ENCODE data around the gene BAIAP2. TPM values are rescaled to one million over a fixed set of nuclear protein-coding genes. Genes with fewer than 3 reads are reported as not detected.
A peak's percentile ranks its signal among the peaks of the same experiment; 100 is the strongest.

Gene BAIAP2
- total and polyA plus RNA-seq, 9 donors = 12.0 to 80.6 (median 23.2) TPM

GRCh38 chr17:81163051-81163695 is 128.2 kb downstream of the BAIAP2 start:
- no peak for DNase-seq
- no peaks in the 10 kb centered on the region for H3K36me3 ChIP-seq
- H3K9me3 ChIP-seq = no peaks in the 10 kb centered on the region
- H3K4me3 ChIP-seq = no peak overlapping the region
- TF ChIP-seq, protein P1, sequence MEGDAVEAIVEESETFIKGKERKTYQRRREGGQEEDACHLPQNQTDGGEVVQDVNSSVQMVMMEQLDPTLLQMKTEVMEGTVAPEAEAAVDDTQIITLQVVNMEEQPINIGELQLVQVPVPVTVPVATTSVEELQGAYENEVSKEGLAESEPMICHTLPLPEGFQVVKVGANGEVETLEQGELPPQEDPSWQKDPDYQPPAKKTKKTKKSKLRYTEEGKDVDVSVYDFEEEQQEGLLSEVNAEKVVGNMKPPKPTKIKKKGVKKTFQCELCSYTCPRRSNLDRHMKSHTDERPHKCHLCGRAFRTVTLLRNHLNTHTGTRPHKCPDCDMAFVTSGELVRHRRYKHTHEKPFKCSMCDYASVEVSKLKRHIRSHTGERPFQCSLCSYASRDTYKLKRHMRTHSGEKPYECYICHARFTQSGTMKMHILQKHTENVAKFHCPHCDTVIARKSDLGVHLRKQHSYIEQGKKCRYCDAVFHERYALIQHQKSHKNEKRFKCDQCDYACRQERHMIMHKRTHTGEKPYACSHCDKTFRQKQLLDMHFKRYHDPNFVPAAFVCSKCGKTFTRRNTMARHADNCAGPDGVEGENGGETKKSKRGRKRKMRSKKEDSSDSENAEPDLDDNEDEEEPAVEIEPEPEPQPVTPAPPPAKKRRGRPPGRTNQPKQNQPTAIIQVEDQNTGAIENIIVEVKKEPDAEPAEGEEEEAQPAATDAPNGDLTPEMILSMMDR (IDR thresholded peaks at IDR 0.05) = no peak
- no peak for TF ChIP-seq EP300 (IDR thresholded peaks at IDR 0.05)
- TF ChIP-seq POLR2A (IDR thresholded peaks at IDR 0.05) = no peak
- no peak overlapping the region for H3K27ac ChIP-seq
- WGBS, 3 donors = 83 to 91% (median 88%) methylated on average over 15 to 19 of the region's 19 CpGs
- H3K27me3 ChIP-seq = no peaks in the 10 kb centered on the region
- H3K4me1 ChIP-seq (ENCODE audit: insufficient read depth) = peaks cover 5% of the 10 kb centered on the region
- intact Hi-C loops (cut with DNase I) = no loop called here

- Histone ChIP-seq H3K9me3 (no peaks in the 10 kb centered on the region), H3K27ac (no peak overlapping the region), H3K36me3 (no peaks in the 10 kb centered on the region), H3K4me3 (no peak overlapping the region), H3K27me3 (no peaks in the 10 kb centered on the region), H3K4me1 (ENCODE audit: insufficient read depth) (peaks cover 5% of the 10 kb centered on the region)
- intact Hi-C loops (cut with DNase I) = no loop called here
- WGBS, 3 donors = 84 to 89% (median 84%) methylated on average over 14 to 15 of the region's 15 CpGs
- DNase-seq = no peak
- no peak for TF ChIP-seq EP300 (IDR thresholded peaks at IDR 0.05)
- no peak for TF ChIP-seq POLR2A (IDR thresholded peaks at IDR 0.05)
- TF ChIP-seq, protein P1 (IDR thresholded peaks at IDR 0.05) = no peak
Observed at GRCh38 chr17:81163703-81164370, 128.9 kb downstream of the BAIAP2 start.

- Histone ChIP-seq H3K4me3 (no peak overlapping the region), H3K27me3 (no peaks in the 10 kb centered on the region), H3K9me3 (no peaks in the 10 kb centered on the region), H3K36me3 (no peaks in the 10 kb centered on the region), H3K4me1 (ENCODE audit: insufficient read depth) (peaks cover 5% of the 10 kb centered on the region), H3K27ac (no peak overlapping the region)
- WGBS, 3 donors = 63 to 70% (median 66%) methylated on average over 19 of the region's 19 CpGs
- TF ChIP-seq EP300 (IDR thresholded peaks at IDR 0.05) (no peak), POLR2A (IDR thresholded peaks at IDR 0.05) (no peak)
- TF ChIP-seq, protein P1 (IDR thresholded peaks at IDR 0.05) = no peak
- DNase-seq = no peak
- intact Hi-C loops (cut with DNase I) = no loop called here
Observed at GRCh38 chr17:81164371-81165245, 129.7 kb downstream of the BAIAP2 start.

DNA sequence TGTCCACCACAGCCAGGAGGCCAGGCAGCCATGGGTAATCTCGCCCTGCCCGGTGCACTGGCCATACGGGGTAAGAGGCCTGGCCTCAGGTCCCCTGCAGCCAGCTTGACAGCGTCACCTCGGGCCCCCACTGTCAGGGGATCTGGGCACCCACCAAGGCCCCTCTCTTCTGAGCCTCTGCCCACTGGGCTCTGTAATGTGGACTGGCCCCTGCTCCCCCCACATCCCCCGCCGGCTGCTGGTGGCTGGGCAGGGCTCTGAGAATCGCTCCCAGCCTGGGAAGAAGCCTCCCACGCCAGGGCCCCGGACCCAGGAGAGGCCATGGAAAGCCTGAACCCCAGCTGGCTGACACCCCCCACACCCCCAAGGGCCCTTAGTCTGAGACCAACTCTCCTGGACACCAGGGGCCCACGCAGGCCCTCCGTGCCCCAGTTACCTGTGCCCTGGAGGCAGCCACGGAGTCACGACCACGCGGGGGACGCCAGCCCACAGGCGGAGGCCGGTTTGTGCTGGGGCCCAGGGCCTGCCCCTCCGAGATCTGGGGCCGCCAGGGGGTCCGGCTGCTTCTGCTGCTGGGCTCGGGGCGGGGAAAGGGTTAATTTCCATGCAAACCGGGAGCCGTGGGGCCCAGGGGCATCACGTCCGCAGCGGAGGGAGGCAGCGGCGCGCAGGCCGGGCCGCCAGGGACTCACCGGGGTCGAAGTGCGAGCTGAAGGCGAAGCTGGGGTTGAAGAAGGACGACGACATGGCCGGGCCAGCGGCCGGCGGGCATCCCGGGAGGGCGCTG is 130.5 kb downstream of the BAIAP2 start, which contains the start of gene PVALEF:
Gene PVALEF, plus strand, starts transcription at position 262 of the 787 bp plus-strand sequence. CDS start 15,720 bp downstream, outside the sequence.
- Histone ChIP-seq H3K36me3 (no peaks in the 10 kb centered on the region), H3K27me3 (no peaks in the 10 kb centered on the region), H3K4me1 (ENCODE audit: insufficient read depth) (peaks cover 1% of the 10 kb centered on the region), H3K9me3 (no peaks in the 10 kb centered on the region), H3K27ac (no peak within 1 kb of the TSS), H3K4me3 (no peak within 1 kb of the TSS)
- WGBS, 3 donors = 24 to 55% (median 25%) methylated on average over 17 to 46 of the region's 46 CpGs
- DNase-seq = peak in 1 of 5 donors; percentile 13
- no peak for TF ChIP-seq POLR2A (IDR thresholded peaks at IDR 0.05)
- no peak for TF ChIP-seq EP300 (IDR thresholded peaks at IDR 0.05)
- TF ChIP-seq, protein P1 (IDR thresholded peaks at IDR 0.05) = no peak
- intact Hi-C loops (cut with DNase I) = no loop called here
